Globus pallidus (tissue), 1 donor: ENCODE measurements around the gene ORC1.

ENCODE experiments used
- DNase-seq: peaks from one replicate; pipeline ENCODE4 v3.0.0-alpha.2; 2015; ENCODE audit warnings: low spot score

ORC1 gene

DNA sequence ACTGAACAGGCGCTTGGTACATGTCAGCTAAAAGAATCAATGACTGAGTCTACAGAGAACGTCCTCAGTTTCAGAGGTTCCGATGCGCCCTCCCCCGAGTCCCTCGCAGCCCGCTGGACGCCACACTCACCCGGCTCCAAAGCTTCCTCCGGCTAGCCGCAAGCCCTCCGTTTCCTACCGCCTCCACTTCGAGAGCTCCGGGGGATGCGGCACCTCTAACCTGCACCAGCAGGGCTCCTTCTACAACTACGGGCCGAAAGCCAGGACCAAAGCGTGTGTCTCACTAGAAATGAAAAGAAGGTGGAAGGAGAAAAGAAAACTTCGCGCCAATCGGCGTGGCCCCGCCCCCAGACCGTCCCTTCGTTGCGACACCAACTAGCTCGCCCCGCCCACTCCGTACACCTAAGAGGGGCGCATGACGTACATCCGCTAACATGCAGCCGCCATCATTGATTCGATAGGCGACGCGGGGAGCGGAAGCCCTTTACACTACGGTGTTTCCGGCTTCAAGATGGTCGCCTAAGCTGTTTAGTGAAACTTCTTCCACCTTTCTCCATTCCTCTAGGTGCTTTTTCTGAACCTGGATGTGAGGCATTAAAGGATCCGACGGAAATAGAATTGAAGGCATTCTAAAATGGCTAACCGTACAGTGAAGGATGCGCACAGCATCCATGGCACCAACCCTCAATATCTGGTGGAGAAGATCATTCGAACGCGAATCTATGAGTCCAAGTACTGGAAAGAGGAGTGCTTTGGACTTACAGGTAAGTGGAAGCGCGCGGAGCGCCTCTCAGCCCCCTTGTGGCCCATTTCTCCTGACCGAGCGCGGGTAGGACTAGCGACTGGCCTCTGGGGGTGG lies at the start of gene ORC1, which contains the start of gene PRPF38A:
ORC1 (minus strand) TSS at position 308 of the 859 bp plus-strand sequence. CDS start 2,200 bp downstream, outside the sequence.
PRPF38A (plus strand) TSS at position 487 of the 859 bp plus-strand sequence; CDS start at position 635, 148 bp downstream.
- DNase-seq, result peak; percentile 97

DNA sequence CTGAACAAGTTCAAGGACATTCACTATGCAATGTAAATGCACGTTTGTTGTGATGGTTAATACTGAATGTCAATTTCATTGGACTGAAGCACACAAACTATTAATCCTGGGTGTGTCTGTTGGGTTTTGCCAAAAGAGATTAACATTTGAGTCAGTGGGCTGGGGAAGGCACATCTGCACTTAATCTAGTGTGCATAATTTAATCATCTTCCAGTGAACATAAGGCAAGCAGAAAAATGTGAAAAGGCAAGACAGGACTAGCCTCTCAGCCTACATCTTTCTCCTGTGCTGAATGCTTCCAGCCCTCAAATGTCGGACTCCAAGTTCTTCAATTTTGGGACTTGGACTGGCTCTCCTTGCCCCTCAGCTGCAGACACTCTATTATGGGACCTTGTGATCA lies 40.2 kb upstream of the ORC1 start:
- DNase-seq, result no peak

DNA sequence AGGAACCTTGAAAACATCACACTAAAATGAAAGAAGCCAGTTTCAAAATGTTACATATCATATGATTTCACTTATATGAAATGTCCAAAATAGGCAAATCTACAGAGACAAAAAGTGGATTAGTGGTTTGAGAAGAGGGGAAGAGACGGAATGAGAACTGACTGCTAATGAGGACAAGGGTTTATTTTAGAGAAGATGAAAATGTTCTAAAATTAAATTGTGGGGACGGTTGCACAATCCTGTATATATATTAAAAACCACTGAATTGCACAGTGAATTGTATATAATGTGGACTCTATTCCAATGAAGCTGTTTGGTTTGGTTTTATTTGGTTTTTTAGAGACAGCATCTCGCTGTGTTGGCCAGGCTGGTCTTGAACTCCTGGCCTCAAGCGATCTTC lies 35.8 kb upstream of the ORC1 start:
- no peak for DNase-seq

DNA sequence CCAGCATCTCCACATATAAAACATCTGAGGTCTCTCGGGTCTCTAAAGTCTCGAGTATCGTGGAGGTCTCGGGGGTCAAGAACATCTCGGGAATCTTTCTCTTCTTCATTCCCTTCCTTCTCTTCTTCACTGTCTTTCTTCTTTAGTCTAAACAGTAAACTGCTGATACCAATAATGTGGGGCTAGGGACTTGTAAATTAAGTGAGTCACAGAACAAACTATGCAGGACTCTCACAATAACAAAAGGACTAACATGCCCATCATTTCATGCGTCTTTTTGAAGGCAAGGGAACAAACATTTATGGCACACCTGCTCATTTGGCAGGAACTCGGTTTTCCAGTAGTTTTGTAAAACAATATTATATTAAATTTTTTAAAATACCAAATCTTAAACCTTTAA lies 32.6 kb upstream of the ORC1 start:
- DNase-seq, result no peak

DNA sequence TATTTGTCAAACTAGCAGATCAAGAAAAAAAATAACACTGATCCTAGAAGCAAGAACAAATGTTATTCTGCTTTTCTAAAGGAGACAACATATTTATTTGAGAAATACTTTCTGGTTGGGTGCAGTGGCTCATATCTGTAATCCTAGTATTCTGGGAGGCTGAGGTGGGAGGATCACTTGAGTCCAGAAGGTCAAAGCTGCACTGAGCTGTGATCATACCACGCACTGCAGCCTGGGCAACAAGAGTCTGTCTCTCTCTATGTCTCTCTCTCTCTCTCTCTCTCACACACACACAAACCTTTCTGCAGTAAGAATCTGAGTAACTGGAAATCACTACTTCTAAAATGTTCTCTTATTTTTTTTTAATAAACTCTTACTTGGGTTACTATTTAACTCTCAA lies 31.4 kb upstream of the ORC1 start:
- DNase-seq, result no peak

DNA sequence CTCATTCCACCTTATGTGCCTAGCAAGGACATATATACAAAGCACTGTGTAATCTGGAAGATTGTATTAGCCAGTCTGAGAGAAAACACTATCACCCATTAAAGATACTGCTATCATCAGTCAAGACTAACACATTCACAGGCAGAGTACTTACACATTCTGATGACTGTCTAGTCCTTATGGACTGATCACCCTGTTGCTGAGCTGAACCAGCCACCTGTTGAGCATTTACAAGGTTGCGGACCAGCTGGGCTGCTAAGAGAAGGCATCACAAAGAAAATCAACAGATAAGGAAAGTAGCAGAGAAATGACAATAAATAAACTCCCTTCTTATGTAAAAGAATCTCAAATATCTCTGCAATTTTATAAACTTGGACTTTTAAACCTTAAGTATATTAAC lies 31.0 kb upstream of the ORC1 start:
- DNase-seq, result no peak

DNA sequence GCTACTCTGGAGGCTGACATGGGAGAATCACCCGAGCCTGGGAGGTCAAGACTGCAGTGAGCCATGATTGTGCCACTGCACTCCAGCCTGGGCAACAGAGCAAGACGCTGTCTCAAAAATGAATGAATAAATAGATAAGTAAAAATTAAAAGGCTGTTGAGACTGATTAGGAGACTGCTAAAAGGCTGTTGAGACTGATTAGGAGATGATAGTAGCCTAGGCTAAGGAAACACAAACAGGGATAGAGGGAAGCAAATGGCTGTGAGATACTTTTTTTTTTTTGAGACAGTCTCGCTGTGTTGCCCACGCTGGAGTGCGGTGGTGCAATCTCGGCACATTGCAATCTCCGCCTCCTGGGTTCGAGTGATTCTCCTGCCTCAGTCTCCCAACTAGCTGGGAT lies 28.6 kb upstream of the ORC1 start:
- DNase-seq, result no peak

DNA sequence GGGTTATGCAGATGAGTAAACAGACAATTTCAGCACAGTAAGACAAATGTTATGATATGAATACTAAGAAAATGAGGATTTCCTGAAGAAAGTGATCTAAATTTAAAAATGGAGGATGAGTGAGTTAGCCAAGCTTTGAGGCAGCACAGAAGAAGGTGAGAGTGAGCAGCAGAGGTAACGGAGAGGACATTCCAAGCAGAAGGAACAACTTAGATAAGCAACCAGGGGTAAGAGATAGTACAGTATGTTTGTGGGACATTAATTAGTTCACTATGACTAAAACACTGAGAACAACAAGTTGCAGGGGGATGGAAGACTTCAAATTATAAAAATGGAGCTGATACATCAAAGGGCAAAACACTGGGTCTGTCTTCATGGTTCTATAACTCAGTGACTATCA lies 22.9 kb upstream of the ORC1 start:
- DNase-seq, result no peak

DNA sequence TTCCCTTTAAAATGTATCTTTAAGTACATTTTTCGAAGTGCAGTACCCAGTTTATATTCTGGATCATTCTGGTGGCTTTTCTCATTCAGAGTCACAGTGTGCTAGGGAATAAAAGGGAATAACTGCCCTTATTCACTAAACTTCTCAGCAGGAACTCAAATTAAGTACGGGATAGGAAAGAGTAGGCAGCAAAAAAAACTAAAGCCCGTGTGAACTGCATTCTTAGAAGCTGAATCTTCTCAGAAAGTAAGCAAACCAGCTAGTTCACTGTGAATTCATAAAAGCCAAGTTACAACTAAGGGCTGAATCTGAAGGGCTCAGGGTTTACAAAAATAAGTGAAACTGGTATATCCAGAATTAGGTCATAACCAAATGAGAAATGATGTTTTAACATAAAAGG lies 22.1 kb upstream of the ORC1 start:
- DNase-seq, result no peak

DNA sequence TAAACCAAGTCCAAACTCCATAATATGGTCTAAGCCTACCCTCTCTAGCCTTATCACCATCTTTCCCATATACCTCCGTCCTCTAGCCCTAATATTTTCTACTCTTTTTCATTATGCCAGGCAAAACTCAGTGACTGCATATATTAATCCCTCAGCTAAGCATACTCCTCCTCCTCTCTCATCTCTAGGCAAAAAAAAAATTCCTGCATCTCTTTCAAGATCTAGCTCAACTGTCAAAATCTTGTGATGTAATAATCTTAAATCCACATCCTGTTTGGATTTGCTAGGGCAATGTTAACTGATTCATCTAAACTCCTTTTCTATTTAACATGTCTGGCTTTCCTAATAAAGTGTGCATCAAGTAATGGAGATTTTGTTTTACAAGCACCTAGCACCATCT lies 20.6 kb upstream of the ORC1 start:
- DNase-seq, result no peak

DNA sequence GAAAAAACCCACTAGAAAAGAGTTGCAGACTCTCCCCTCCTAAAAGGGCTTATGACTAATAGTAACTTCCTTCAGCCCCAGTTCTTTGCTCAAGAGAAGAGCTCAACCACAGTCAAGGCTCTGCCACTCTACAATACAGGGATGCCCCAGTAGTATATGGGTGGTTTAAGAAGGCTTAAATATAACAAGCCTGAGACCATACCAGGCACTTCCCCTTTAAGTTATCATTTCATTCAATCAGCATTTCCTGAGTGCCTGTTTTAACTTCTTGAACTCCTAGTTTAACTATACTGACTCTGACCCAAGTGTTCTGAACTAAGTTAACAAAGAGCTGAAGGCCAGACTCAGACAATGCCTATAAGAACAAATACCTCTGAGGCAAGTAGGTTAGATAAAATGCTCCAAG lies 20.0 kb upstream of the ORC1 start:
- no peak for DNase-seq

DNA sequence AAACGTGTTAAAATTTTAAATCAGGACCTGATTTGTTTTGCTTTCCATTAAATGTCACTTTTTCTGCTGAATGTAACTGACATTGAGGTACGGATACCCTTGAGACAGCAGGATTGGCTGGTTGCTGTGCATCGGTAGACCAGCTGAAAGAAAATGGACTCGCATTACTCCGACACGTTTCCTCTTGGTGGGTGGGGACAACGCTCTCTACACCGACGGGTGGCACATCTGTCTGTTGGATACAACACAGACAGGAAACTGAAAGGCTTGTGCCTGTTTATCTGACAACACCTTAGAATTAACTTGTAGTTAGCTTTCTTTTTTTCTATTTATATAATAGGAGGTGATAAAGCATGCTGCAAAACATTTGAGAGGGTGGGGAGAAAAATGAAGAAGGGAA lies 19.5 kb upstream of the ORC1 start:
- no peak for DNase-seq

DNA sequence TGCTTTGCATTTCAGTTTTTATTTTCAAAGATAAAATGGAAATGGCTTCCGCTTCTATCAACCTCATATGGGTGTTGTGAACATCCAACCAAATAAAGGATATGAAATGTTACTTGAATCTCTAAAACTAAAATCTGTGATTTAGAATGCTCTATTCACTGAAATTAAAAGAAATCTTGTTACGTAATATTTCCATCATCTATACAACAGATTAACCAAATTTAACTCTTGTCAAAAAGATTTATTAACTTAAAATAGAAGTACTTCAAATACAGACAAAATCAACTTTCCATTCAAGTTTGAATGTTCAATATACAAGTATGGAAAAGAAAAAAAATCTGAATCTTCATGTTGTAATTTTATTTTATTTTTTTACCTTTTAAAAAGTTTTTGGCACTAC lies 18.8 kb upstream of the ORC1 start:
- DNase-seq, result no peak

DNA sequence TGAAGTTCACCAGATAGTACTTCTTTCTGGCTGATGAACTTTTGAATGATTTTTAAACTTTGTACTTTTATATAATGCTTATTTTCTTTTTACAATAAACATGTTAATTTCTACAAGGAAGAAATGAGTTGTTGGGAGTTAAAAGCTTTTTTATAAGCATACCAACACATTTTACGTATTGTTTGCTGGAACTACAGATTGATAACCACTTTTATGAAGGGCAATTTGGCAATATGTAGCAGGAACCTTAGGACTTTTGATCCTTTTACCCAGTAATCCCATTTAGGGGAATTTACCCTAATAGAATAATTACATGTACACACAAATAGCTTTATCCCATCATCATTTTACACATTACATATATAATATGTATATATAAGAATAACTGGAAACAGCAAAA lies 16.5 kb upstream of the ORC1 start:
- DNase-seq, result no peak

DNA sequence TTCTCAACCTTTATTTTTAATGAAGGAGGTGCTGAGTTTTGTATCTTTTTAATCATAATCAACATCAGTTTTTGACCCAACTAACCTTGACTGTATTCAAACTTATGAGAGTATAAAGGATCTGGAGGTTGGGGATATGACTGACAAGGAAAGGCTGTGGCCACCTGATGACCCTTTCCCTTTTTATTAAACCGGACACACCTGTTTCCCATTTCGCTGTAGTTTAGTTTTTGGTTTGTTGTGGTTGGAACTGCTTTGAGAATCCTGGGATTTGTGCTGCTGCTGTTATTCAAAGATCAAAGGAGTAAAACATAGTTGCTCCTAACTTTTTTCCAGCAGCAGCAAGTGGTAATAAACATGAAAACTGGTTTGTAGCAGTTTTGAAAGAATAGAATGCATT lies 12.6 kb upstream of the ORC1 start:
- no peak for DNase-seq

DNA sequence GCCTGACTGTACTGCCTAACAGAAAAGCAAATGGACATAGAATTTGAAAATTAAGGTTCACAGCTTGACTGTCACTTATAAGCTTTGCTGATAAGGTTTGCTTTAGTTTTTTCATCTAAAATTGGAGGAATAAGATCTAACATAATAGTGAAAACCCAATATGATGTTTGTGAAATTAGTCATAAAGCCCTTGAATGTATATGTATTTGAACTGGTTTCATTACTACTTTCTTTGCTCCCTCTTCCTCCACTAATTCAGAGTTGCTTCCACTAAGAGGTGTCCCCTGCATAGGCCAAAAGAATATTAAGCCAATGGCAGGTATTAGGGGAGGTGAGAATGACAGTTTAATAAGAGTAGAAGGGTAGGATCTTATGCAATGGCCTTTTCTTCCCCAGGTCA lies 10.7 kb upstream of the ORC1 start:
- no peak for DNase-seq

DNA sequence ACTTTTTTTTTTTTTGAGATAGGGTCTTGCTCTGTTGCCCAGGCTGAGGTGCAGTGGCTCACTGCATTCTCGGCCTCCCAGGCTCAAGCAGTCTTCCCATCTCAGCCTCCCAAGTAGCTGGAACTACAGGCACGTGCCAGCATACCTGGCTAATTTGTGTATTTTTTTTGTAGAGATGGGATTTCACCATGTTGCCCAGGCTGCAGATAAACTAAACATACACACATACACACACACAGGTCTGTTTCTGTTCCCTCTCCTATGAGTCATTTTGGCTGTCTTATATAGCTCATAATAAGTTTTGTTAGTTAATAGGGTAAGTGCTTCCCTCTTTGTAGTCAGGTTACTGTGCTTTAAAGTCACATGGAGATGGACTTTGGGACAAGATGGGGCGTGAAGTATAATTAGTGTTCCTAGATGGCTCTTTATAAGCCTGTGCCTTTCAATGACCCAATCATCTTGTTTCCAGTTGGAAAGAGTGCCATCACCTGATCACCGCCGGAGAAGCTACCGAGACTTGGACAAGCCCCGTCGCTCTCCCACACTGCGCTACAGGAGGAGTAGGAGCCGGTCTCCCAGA lies 9.3 kb upstream of the ORC1 start:
- DNase-seq, result no peak

DNA sequence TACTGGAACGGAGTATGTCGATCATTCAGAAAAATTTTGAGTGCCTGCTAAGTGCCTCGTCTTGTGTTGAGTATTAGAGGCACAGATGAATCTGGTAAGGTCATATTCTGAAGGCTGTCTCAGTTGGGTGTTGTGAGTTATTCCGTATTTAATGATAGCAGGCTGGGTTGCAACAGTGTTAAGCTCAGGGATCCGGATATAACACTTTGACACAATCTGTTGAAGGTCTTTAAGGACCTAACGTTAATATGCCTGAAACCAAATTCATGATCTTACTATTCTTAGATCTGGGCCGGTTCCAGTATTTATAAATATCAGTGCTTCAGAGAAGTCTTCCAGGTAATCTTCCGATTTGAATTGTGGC lies 734 bp upstream of the ORC1 start:
- DNase-seq, result no peak

DNA sequence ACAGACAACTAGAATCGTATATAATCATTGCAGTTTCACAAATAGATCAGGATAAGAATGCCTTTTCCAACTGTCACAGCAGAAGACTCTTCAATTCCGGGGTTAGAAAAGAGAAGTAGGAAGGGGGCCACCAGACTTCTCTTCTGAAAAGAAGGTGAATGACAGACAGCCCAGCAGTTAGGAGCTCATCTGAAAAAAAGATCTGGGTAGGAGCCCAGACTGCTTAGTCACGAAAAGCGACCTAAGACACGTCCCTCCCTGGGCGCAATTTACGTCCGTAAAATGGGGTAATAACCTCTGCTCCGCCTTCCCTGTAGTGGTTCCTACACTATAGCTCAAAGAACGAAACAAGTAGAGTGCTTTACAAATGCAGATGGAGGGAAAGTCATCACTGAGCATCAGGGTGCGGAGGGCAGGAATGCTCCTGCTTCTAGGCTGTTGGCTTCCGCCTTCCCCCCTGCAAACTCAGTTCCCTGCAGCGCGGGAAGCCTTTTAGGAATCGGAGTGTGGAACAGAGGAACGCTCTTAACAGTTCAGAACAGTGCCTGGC lies 582 bp downstream of the ORC1 start:
- no peak for DNase-seq

DNA sequence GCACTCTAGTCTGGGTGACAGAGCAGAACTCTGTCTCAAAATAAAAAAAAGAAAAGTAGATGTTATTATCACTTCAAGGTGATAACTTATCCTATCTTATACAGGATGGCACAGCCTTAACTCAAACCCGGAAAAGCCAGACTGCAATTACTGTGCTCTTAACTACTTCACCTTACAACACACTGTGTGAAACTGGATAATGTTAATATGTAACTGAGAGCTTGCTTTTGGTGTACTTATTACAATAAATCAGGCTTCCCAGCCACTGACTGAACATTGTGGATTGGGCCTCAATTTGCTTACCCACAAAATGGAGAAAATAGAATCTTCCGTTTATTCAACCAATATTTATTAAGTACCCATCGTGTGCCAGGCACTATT lies 1.4 kb downstream of the ORC1 start:
- no peak for DNase-seq

DNA sequence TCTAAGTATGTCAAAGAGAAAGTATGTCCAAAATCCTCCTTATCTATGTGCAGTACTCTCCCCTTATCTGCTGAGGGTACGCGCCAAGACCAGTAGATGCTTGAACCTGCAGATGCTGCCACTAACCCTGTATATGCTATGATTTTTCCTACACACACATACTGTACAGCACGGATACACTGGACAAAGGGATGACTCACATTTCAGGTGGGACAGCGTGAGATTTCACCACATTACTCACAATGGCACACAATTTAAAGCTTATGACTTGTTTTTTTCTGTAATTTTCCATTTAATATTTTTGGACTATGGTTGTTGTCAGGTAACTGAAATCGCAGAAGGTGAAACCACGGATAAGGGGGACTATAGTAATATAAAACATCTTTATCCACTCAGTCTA lies 4.1 kb downstream of the ORC1 start:
- no peak for DNase-seq

DNA sequence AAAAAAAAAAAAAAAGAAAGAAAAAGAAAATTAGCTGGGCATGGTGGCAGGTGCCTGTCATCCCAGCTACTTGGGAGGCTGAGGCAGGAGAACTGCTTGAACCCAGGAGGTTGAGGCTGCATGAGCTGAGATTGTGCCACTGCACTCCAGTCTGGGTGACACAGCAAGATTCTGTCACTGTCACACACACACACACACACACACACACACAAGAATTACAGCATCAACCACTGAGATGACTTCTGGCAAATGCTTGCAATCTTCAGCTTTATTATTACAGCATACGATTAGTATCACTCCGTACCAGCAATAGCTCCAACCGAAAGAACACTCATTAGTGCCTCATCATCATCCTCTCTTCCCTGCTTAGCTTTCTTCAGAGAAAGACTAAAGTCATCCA lies 4.6 kb downstream of the ORC1 start:
- no peak for DNase-seq

DNA sequence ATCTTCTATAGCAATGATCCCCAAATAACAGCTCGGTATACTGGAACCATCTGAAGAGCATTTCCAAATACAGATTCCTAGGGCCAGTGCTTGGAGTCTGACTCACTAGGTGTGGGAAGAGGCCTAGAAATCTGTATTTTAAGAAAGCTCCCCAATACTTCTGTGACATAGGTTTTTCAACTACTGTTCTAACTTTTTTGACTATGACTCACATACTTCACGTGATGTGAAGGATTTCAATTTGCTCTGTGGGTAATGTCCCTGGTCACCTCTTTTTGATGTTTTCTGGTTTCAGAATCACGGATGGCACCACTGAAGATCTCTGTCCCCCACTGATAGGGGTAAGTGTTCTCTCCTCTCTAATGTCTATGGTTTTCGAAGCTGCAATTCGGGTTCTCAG lies 11.0 kb downstream of the ORC1 start:
- no peak for DNase-seq

DNA sequence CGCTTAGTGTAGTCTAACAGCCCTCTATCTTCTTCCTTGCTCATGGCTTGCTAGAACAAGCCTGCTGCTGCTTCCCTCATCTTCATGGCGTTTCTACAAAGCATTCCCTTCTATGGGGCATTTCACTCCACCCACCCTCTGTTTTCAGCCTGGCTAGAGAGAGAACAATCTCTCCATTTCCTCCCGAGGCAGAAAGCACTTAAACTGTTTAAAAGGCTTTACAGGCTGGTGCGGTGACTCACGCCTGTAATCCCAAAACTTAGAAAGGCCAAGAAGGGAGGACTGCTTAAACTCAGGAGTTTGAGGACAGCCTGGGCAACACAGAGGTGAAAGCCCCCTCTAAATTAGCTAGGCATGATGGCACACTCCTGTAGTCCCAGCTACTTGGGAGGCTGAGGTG lies 17.8 kb downstream of the ORC1 start:
- no peak for DNase-seq
